ENCODE measurements around the gene PIRT.

- TF ChIP-seq, protein P1, sequence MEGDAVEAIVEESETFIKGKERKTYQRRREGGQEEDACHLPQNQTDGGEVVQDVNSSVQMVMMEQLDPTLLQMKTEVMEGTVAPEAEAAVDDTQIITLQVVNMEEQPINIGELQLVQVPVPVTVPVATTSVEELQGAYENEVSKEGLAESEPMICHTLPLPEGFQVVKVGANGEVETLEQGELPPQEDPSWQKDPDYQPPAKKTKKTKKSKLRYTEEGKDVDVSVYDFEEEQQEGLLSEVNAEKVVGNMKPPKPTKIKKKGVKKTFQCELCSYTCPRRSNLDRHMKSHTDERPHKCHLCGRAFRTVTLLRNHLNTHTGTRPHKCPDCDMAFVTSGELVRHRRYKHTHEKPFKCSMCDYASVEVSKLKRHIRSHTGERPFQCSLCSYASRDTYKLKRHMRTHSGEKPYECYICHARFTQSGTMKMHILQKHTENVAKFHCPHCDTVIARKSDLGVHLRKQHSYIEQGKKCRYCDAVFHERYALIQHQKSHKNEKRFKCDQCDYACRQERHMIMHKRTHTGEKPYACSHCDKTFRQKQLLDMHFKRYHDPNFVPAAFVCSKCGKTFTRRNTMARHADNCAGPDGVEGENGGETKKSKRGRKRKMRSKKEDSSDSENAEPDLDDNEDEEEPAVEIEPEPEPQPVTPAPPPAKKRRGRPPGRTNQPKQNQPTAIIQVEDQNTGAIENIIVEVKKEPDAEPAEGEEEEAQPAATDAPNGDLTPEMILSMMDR (IDR thresholded peaks at IDR 0.05; ENCODE audit: low read length) = no peak
- no peak for TF ChIP-seq EZH2phosphoT487 (IDR thresholded peaks at IDR 0.05; ENCODE audit: low read length)
Measured at GRCh38 chr17:10807704-10808128, 30.2 kb downstream of the PIRT start.
